Measurements from ENCODE around the gene DRG1.

DNA sequence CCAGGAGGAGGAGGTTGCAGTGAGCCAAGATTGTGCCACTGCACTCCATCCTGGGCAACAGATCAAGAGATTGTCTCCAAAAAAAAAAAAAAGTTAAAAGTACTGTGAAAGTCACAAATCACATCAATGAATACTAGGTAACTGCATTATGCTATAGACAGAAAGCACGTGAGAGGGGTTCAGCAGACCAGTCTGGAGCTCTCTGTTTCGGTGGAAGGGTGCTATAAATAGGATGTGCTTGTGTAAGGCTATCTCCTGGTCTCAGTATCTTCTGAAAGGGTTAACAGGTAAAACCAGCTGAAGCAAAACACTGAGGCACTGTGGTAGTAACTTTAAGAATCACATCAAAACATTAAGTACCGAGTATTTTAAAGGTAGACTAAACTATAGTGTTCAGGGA lies 46.8 kb downstream of the DRG1 start:
- TF ChIP-seq FOXM1 (IDR thresholded peaks at IDR 0.05; ENCODE audit: borderline replicate concordance) (no peak), TARDBP (IDR thresholded peaks at IDR 0.05) (no peak)
